ENCODE results near the gene PDPK1.
"Not testable (repeated sequence)": the region's sequence is repeated elsewhere in the genome, so short reads cannot be mapped to it uniquely, and the experiment has no call there.

Gene PDPK1

GRCh38 chr16:2595393-2596205 is 57.8 kb downstream of the PDPK1 start:
- DNase-seq = no peak

- no peak for DNase-seq
Observed at GRCh38 chr16:2596747-2597559, 59.1 kb downstream of the PDPK1 start.

GRCh38 chr16:2597560-2597902 is 59.7 kb downstream of the PDPK1 start:
- DNase-seq = no peak

GRCh38 chr16:2598133-2598641 is 60.4 kb downstream of the PDPK1 start:
- DNase-seq = no peak

- DNase-seq = no peak
Observed at GRCh38 chr16:2598723-2599122, 60.9 kb downstream of the PDPK1 start.

GRCh38 chr16:2599165-2599564 is 61.3 kb downstream of the PDPK1 start:
- DNase-seq = not testable (repeated sequence)

- DNase-seq = not testable (repeated sequence)
Observed at GRCh38 chr16:2599785-2600184, 62.0 kb downstream of the PDPK1 start.

- DNase-seq = not testable (repeated sequence)
Observed at GRCh38 chr16:2601301-2602025, 63.6 kb downstream of the PDPK1 start.

- DNase-seq = not testable (repeated sequence)
Observed at GRCh38 chr16:2602175-2602574, 64.4 kb downstream of the PDPK1 start.

- DNase-seq = peak; percentile 74 to 76
Observed at GRCh38 chr16:2603165-2604015, 65.6 kb downstream of the PDPK1 start.

GRCh38 chr16:2604016-2604369 is 66.2 kb downstream of the PDPK1 start:
- not testable (repeated sequence) for DNase-seq

GRCh38 chr16:2606820-2607219 is 69.0 kb downstream of the PDPK1 start:
- not testable (repeated sequence) for DNase-seq

GRCh38 chr16:2609345-2609744 is 71.5 kb downstream of the PDPK1 start:
- not testable (repeated sequence) for DNase-seq

- DNase-seq = no peak
Observed at GRCh38 chr16:2609827-2610470, 72.1 kb downstream of the PDPK1 start.

GRCh38 chr16:2610781-2611498 is 73.1 kb downstream of the PDPK1 start:
- no peak for DNase-seq

GRCh38 chr16:2611499-2611862 is 73.7 kb downstream of the PDPK1 start:
- no peak for DNase-seq

GRCh38 chr16:2611877-2612276 is 74.1 kb downstream of the PDPK1 start:
- not testable (repeated sequence) for DNase-seq

- DNase-seq = not testable (repeated sequence)
Observed at GRCh38 chr16:2613251-2613650, 75.4 kb downstream of the PDPK1 start.

- no peak for DNase-seq
Observed at GRCh38 chr16:2614761-2615191, 77.0 kb downstream of the PDPK1 start.

- not testable (repeated sequence) for DNase-seq
Observed at GRCh38 chr16:2618964-2619363, 81.1 kb downstream of the PDPK1 start.

GRCh38 chr16:2619628-2620027 is 81.8 kb downstream of the PDPK1 start:
- DNase-seq = not testable (repeated sequence)
